ENCODE measurements around the gene MICAL2. TPM values are rescaled to one million over a fixed set of nuclear protein-coding genes. Genes with fewer than 3 reads are reported as not detected.

The MICAL2 gene
- total RNA-seq, 4 donors from 2014 or later: 195 to 499 (median 259) TPM

- intact Hi-C loops (cut with DNase I): no loop called here
- peaks cover 0 to 60% (median 49%) of the 10 kb centered on the region in 4 donors for H3K36me3 ChIP-seq
- peak overlapping the region; percentile 69 to 83 (median 76) for H3K27ac ChIP-seq (replicated peaks in 1 of 4)
These were observed 107.5 kb downstream of the MICAL2 start for GRCh38 chr11:12217879-12218278.

DNA sequence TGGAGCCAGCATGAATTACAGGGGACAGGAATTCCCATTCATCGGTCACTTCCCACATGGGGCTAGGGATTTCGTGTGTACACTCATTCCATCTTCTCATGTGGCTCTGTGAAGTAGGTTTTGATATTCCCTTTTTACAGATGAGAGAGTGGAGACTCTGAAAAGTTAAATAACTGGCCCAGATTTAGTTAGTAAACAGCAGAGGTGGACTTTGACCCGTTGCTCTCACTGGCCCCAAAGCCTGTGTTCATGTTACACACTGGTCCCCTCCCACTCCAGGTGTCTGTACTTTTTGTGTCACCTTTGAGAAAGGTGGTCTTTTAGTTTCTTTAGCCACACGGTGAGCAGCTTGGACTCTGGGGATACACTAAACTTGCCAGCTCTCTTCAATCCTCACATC, 108.5 kb downstream of the MICAL2 start:
- 77% methylated on average over 4 of the region's 4 CpGs for WGBS
- no peaks in the 10 kb centered on the region for H3K27me3 ChIP-seq
- H3K4me1 ChIP-seq: peaks cover 48 to 89% (median 79%) of the 10 kb centered on the region in 4 donors
- intact Hi-C loops (cut with DNase I): no loop called here
- TF ChIP-seq EP300 (IDR thresholded peaks at IDR 0.05): no peak
- TF ChIP-seq POLR2AphosphoS5 (IDR thresholded peaks at IDR 0.05): no peak
- TF ChIP-seq, protein P1, sequence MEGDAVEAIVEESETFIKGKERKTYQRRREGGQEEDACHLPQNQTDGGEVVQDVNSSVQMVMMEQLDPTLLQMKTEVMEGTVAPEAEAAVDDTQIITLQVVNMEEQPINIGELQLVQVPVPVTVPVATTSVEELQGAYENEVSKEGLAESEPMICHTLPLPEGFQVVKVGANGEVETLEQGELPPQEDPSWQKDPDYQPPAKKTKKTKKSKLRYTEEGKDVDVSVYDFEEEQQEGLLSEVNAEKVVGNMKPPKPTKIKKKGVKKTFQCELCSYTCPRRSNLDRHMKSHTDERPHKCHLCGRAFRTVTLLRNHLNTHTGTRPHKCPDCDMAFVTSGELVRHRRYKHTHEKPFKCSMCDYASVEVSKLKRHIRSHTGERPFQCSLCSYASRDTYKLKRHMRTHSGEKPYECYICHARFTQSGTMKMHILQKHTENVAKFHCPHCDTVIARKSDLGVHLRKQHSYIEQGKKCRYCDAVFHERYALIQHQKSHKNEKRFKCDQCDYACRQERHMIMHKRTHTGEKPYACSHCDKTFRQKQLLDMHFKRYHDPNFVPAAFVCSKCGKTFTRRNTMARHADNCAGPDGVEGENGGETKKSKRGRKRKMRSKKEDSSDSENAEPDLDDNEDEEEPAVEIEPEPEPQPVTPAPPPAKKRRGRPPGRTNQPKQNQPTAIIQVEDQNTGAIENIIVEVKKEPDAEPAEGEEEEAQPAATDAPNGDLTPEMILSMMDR (IDR thresholded peaks at IDR 0.05): no peak
- no peak for TF ChIP-seq POLR2A (IDR thresholded peaks at IDR 0.05; ENCODE audit: low read depth)
- no peak for DNase-seq (ENCODE audit: extremely low spot score)
- H3K9me3 ChIP-seq: no peaks in the 10 kb centered on the region
- peak overlapping the region; percentile 69 to 83 (median 76) for H3K27ac ChIP-seq (replicated peaks in 1 of 4)
- H3K36me3 ChIP-seq: peaks cover 0 to 55% (median 48%) of the 10 kb centered on the region in 4 donors
- no peak overlapping the region for H3K4me3 ChIP-seq

More at GRCh38 chr11:12217879-12218278, 107.5 kb downstream of the MICAL2 start:
- no peaks in the 10 kb centered on the region for H3K9me3 ChIP-seq
- WGBS: 89% methylated on average over 4 of the region's 4 CpGs
- no peak overlapping the region for H3K4me3 ChIP-seq
- no peaks in the 10 kb centered on the region for H3K27me3 ChIP-seq
- peaks cover 48 to 83% (median 77%) of the 10 kb centered on the region in 4 donors for H3K4me1 ChIP-seq
- DNase-seq (ENCODE audit: extremely low spot score): no peak
- TF ChIP-seq, protein P1 (IDR thresholded peaks at IDR 0.05): no peak
- no peak for TF ChIP-seq POLR2AphosphoS5 (IDR thresholded peaks at IDR 0.05)
- no peak for TF ChIP-seq POLR2A (IDR thresholded peaks at IDR 0.05; ENCODE audit: low read depth)
- no peak for TF ChIP-seq EP300 (IDR thresholded peaks at IDR 0.05)

- Histone ChIP-seq H3K9me3 (no peaks in the 10 kb centered on the region), H3K27ac (replicated peaks in 1 of 4) (peak overlapping the region; percentile 69 to 83 (median 76)), H3K4me1 (peaks cover 51 to 97% (median 84%) of the 10 kb centered on the region in 4 donors), H3K36me3 (peaks cover 0 to 56% (median 48%) of the 10 kb centered on the region in 4 donors), H3K4me3 (no peak overlapping the region), H3K27me3 (no peaks in the 10 kb centered on the region)
- intact Hi-C loops (cut with DNase I): no loop called here
- 42% methylated on average over 6 of the region's 6 CpGs for WGBS
- TF ChIP-seq POLR2A (IDR thresholded peaks at IDR 0.05; ENCODE audit: low read depth): no peak
- TF ChIP-seq EP300 (IDR thresholded peaks at IDR 0.05): no peak
- TF ChIP-seq, protein P1 (IDR thresholded peaks at IDR 0.05): no peak
- TF ChIP-seq POLR2AphosphoS5 (IDR thresholded peaks at IDR 0.05): no peak
- no peak for DNase-seq (ENCODE audit: extremely low spot score)
These were observed 109.4 kb downstream of the MICAL2 start for GRCh38 chr11:12219757-12220156.

GRCh38 chr11:12220305-12220704, 109.9 kb downstream of the MICAL2 start:
- TF ChIP-seq EP300 (IDR thresholded peaks at IDR 0.05) (no peak), POLR2AphosphoS5 (IDR thresholded peaks at IDR 0.05) (peak; percentile 40 to 60)
- Histone ChIP-seq H3K4me3 (no peak overlapping the region), H3K4me1 (peaks cover 51 to 94% (median 82%) of the 10 kb centered on the region in 4 donors), H3K9me3 (no peaks in the 10 kb centered on the region), H3K27me3 (no peaks in the 10 kb centered on the region), H3K36me3 (peaks cover 0 to 61% (median 47%) of the 10 kb centered on the region in 4 donors), H3K27ac (replicated peaks in 1 of 4) (peak overlapping the region; percentile 69 to 83 (median 76))
- 30% methylated on average over 4 of the region's 11 CpGs for WGBS
- intact Hi-C loops (cut with DNase I): no loop called here
- no peak for DNase-seq (ENCODE audit: extremely low spot score)

- H3K4me3 ChIP-seq: no peak overlapping the region
- 93% methylated on average over 6 of the region's 6 CpGs for WGBS
- peaks cover 51 to 87% (median 74%) of the 10 kb centered on the region in 4 donors for H3K4me1 ChIP-seq
- intact Hi-C loops (cut with DNase I): no loop called here
- TF ChIP-seq POLR2A (IDR thresholded peaks at IDR 0.05; ENCODE audit: low read depth) (no peak), POLR2AphosphoS5 (IDR thresholded peaks at IDR 0.05) (no peak), EP300 (IDR thresholded peaks at IDR 0.05) (no peak)
- TF ChIP-seq, protein P1 (IDR thresholded peaks at IDR 0.05): no peak
- no peaks in the 10 kb centered on the region for H3K27me3 ChIP-seq
- H3K36me3 ChIP-seq: peaks cover 4 to 69% (median 50%) of the 10 kb centered on the region in 4 donors
- H3K27ac ChIP-seq (replicated peaks in 1 of 4): peak overlapping the region; percentile 69 to 83 (median 76)
- no peaks in the 10 kb centered on the region for H3K9me3 ChIP-seq
- DNase-seq (ENCODE audit: extremely low spot score): no peak
These were observed 110.7 kb downstream of the MICAL2 start for GRCh38 chr11:12221051-12221535.

All from esophagus muscularis mucosa (tissue), 4 donors.